ENCODE measurements around the gene ADAMTS1. TPM values are rescaled to one million over a fixed set of nuclear protein-coding genes. Genes with fewer than 3 reads are reported as not detected.

ADAMTS1 gene
- total RNA-seq, 1 experiment from 2014 or later: 220 TPM

DNA sequence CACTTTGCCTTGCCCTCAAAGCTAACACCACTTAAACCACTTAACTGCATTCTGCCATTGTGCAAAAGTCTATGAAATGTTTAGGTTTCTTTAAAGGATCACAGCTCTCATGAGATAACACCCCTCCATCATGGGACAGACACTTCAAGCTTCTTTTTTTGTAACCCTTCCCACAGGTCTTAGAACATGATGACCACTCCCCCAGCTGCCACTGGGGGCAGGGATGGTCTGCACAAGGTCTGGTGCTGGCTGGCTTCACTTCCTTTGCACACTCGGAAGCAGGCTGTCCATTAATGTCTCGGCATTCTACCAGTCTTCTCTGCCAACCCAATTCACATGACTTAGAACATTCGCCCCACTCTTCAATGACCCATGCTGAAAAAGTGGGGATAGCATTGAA is 7.7 kb downstream of the ADAMTS1 start:
- Histone ChIP-seq H3K27ac (no peak overlapping the region), H3K27me3 (no peaks in the 10 kb centered on the region; the same call in 1 of the 2 replicates), H3K9me3 (replicated peaks) (no peaks in the 10 kb centered on the region), H3K4me3 (0 out of 2 replicates have a peak overlapping the region, but pooled peaks have one; percentile 0), H3K4me1 (peaks cover 53% of the 10 kb centered on the region), H3K36me3 (peaks cover 89% of the 10 kb centered on the region)
- peak in 1 of 2 experiments; percentile 51 for DNase-seq

DNA sequence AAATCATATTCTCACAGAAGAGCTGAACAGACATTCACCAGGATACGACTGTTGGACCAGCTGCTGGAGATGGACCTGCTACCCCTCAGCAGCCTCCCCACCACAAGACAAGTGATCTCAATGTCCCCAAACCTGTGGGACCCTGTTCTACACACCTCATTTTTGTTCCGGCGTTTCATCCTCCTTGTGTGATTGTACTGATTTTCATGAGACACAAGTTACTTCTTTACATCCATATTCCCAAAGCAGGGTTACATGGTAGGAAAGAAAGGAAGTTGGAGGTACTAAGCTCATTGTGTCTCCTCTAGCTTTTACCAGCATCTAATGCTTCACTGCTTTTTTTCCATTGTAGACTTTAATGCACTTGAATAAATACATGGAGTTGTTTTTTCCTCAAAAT is 8.7 kb downstream of the ADAMTS1 start:
- H3K4me1 ChIP-seq: peaks cover 53% of the 10 kb centered on the region
- peaks cover 78% of the 10 kb centered on the region for H3K36me3 ChIP-seq
- no peak overlapping the region; the same call in 1 of the 2 replicates for H3K27ac ChIP-seq
- H3K4me3 ChIP-seq: peak overlapping the region; percentile 0; the same call in 1 of the 2 replicates
- H3K9me3 ChIP-seq (replicated peaks): no peaks in the 10 kb centered on the region
- H3K27me3 ChIP-seq: no peaks in the 10 kb centered on the region; the same call in 1 of the 2 replicates
- DNase-seq: peak in 1 of 2 experiments; percentile 47

DNA sequence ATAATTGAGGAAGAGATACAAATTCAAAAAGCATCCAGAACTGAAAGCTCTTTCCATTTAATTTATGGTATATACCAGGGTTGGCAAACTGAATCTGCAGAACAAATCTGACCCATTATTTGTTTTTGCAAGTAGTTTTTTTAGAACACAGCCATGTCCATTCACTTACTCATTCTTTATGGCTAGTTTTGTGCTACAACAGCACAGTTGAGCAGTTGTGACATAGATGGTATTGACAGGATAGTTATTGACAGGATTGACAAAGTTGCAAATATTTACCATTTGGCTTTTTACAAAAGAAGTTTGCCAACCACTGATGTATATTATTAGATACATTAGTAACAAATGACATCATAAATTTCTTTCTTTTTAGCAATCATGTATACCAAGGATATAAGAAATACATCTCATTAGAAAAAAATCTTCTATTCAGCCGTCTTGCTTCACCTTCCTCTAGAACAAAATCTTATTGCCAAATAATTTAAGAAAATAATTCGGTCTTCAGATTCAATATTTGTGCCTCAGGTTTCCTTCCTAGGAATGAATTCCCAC is 9.4 kb downstream of the ADAMTS1 start:
- no peak overlapping the region for H3K4me3 ChIP-seq
- H3K9me3 ChIP-seq (replicated peaks): no peaks in the 10 kb centered on the region
- DNase-seq: no peak
- H3K4me1 ChIP-seq: peaks cover 53% of the 10 kb centered on the region
- peaks cover 71% of the 10 kb centered on the region for H3K36me3 ChIP-seq
- H3K27me3 ChIP-seq: no peaks in the 10 kb centered on the region; the same call in 1 of the 2 replicates
- H3K27ac ChIP-seq: peak overlapping the region; percentile 16

DNA sequence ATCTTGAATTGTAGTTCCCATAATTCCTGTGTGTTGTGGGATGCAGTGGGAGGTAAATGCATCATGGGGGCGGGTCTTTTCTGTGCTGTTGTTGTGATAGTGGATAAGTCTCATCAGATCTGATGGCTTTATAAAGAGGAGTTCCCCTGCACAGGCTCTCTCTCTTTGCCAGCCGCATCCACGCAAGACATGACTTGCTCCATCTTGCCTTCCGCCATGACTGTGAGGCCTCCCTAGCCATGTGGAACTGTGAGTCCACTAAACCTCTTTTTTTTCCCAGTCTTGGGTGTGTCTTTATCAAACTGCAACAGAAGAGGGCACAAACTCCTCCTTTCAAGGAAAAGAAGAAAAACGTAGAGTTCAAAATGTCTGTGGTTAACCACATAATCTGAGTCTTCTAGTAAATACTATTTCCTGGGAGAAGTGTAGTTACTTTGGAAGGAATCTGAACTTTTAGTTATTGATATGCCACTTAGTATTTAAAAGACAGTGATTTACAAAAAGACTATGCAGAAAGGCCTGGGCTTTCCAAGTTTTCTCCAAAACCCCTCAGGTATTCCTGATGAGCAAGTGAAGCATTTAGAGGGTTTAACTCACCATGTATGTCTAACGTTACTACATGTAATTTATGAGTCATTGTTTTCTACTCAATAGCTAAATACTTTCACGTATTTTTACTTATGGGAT is 10.0 kb downstream of the ADAMTS1 start:
- DNase-seq: peak; percentile 51 to 72
- H3K27ac ChIP-seq: peak overlapping the region; percentile 16
- H3K4me3 ChIP-seq: no peak overlapping the region
- H3K9me3 ChIP-seq (replicated peaks): no peaks in the 10 kb centered on the region
- H3K4me1 ChIP-seq: peaks cover 48% of the 10 kb centered on the region
- H3K27me3 ChIP-seq: no peaks in the 10 kb centered on the region; the same call in 1 of the 2 replicates
- H3K36me3 ChIP-seq: peaks cover 65% of the 10 kb centered on the region

DNA sequence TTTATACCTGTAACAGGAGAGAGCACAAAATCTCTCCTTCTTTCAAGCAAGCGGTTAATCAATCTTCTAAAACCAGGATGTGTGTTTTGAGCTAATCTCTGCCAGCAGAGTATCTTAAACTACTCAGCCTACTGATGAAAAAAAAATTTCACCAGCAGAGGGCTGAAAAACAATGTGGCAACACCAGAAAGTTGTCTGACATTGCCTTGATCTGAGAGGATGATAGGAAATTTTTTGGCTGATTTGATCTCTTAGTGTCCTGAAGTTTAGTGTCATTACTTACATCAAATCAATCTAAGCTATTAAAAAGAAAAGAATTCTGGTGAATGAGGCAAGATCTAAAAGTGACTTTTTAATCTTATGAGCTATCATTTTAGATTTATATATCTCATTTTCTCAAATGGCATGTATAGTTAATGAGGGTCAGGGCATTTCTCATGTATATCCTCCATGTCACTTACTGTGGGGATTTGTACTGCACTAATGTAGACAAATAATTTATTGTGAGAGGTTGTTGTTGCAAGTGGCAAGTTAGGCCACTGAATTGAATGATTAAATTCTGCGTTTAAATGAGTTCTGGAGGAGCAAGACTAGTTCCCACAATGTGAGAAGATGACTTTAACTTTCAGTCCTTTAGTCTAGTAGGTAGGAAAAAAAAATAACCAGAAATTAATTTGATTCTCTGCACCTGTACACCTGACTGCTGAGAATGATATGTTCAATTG is 10.9 kb downstream of the ADAMTS1 start:
- Histone ChIP-seq H3K4me1 (peaks cover 44% of the 10 kb centered on the region), H3K27ac (no peak overlapping the region; the same call in 1 of the 2 replicates), H3K4me3 (no peak overlapping the region), H3K36me3 (peaks cover 57% of the 10 kb centered on the region), H3K9me3 (replicated peaks) (no peaks in the 10 kb centered on the region), H3K27me3 (no peaks in the 10 kb centered on the region; the same call in 1 of the 2 replicates)
- DNase-seq: peak in 1 of 2 experiments; percentile 71

DNA sequence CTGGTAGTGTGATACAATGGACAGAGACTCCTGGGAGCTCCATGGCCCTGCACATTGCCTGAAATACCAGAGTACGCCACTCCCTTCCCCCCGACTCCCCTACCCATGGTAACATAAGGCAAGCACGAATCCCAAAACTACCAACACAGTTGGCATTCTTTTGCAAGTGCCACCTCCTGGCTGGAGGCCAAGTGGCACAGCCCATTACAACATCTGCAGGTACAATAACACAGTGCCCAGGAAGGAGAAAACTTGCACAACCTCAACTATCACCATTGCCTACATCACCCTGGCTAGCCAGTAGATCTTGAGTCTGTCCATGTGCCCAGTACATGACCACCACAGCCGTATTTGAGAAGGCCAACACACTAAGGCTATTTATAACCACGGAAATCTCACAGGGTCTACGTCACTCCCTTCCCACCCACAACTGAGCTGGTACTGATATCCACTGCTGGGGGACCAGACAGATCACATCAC is 11.7 kb downstream of the ADAMTS1 start:
- DNase-seq: no peak

DNA sequence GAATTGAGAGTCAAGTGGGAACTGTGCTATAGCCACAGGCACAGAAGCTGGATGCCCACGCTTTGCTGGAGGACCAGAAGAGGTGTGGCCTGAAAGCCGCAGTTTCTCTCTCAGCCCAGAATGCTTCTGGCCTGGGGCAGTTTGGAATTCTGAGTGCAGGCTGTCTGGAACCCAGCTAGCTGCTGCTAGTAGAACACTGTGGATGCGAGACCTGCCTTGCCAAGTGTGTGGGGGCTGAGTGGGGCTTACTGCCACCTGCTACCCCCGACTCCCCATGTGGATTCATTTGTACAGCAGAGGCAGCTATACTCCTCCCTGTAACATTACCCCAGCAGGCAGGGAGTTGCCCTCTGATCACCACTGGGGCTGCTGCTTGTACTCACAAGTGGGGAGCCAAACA is 12.2 kb downstream of the ADAMTS1 start:
- peak in 1 of 2 experiments; percentile 46 for DNase-seq
- H3K27ac ChIP-seq: no peak overlapping the region
- H3K27me3 ChIP-seq: no peaks in the 10 kb centered on the region; the same call in 1 of the 2 replicates
- no peaks in the 10 kb centered on the region for H3K9me3 ChIP-seq (replicated peaks)
- H3K36me3 ChIP-seq: peaks cover 43% of the 10 kb centered on the region
- no peak overlapping the region for H3K4me3 ChIP-seq
- peaks cover 32% of the 10 kb centered on the region for H3K4me1 ChIP-seq

More for the DNA sequence above, 11.7 kb downstream of the ADAMTS1 start:
- H3K4me3 ChIP-seq: no peak overlapping the region
- peaks cover 37% of the 10 kb centered on the region for H3K4me1 ChIP-seq
- H3K9me3 ChIP-seq (replicated peaks): no peaks in the 10 kb centered on the region
- no peak overlapping the region; the same call in 1 of the 2 replicates for H3K27ac ChIP-seq
- no peaks in the 10 kb centered on the region; the same call in 1 of the 2 replicates for H3K27me3 ChIP-seq
- H3K36me3 ChIP-seq: peaks cover 48% of the 10 kb centered on the region

DNA sequence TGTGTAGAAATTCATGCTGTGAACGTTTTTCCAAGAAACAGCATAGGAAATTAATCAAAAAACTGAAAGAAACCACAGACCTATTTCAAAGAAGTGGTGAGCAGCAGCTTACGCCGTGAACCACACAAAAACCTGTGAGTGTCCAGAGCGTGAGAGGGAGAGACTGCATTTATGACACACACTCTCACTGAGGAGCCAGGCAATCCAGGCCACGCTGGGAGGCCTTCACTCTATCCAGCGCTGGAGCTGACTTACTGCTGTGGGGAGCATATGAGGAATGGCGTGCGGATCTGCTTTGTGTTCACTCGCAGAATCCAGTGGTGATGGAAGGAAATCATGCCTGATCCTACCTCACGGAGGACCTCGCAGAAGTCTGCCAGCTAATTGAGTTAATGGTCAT is 12.7 kb downstream of the ADAMTS1 start:
- H3K27me3 ChIP-seq: no peaks in the 10 kb centered on the region; the same call in 1 of the 2 replicates

DNA sequence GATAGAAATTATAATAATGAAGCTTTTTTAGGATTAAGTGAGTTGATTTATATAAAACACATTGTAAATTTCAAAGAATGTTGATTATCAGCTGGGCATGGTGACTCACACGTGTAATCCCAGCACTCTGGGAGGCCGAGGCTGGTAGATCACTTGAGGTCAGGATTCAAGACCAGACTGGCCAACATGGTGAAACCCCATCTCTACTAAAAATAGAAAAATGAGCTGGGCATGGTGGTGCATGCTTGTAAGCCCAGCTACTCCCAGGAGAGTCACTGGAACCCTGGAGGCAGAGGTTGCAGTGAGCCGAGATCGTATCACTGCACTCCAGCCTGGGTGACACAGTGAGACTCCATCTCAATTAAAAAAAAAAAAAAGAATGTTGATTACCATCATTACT is 18.4 kb downstream of the ADAMTS1 start:
- H3K4me1 ChIP-seq: peaks cover 21% of the 10 kb centered on the region
- H3K9me3 ChIP-seq (replicated peaks): 0 out of 2 replicates have a peak, but pooled peaks cover 4% of the 10 kb centered on the region
- no peak overlapping the region for H3K4me3 ChIP-seq
- H3K36me3 ChIP-seq: no peaks in the 10 kb centered on the region
- peak overlapping the region; percentile 66 for H3K27ac ChIP-seq
- no peaks in the 10 kb centered on the region for H3K27me3 ChIP-seq
- peak; percentile 68 to 70 for DNase-seq

More for the DNA sequence above, 12.7 kb downstream of the ADAMTS1 start:
- peak in 1 of 2 experiments; percentile 26 for DNase-seq
- Histone ChIP-seq H3K4me1 (peaks cover 28% of the 10 kb centered on the region), H3K9me3 (replicated peaks) (no peaks in the 10 kb centered on the region), H3K36me3 (peaks cover 39% of the 10 kb centered on the region), H3K27ac (no peak overlapping the region), H3K4me3 (no peak overlapping the region)

DNA sequence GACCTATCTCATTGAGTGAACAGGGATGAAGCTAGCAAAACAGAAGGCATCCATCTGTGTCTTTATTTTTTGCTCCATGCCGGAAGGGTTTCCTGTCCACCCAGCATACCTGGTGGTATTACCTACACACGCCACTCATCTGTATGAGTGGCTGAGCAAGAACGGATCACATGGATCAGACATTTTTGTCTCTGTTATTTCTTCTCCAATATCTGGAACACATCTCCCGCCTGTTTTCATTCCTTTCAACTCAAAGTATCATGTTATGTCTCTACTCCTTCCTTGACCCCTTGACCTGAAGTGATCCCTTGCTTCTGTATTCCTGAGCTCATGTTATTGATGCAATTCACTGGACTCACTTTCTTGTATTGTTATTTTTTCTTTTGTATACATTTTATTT is 24.7 kb downstream of the ADAMTS1 start:
- no peak overlapping the region for H3K27ac ChIP-seq
- no peaks in the 10 kb centered on the region for H3K27me3 ChIP-seq
- DNase-seq: no peak
- H3K9me3 ChIP-seq (replicated peaks): 0 out of 2 replicates have a peak, but pooled peaks cover 4% of the 10 kb centered on the region
- peaks cover 25% of the 10 kb centered on the region for H3K4me1 ChIP-seq
- H3K4me3 ChIP-seq: no peak overlapping the region
- H3K36me3 ChIP-seq: no peaks in the 10 kb centered on the region

DNA sequence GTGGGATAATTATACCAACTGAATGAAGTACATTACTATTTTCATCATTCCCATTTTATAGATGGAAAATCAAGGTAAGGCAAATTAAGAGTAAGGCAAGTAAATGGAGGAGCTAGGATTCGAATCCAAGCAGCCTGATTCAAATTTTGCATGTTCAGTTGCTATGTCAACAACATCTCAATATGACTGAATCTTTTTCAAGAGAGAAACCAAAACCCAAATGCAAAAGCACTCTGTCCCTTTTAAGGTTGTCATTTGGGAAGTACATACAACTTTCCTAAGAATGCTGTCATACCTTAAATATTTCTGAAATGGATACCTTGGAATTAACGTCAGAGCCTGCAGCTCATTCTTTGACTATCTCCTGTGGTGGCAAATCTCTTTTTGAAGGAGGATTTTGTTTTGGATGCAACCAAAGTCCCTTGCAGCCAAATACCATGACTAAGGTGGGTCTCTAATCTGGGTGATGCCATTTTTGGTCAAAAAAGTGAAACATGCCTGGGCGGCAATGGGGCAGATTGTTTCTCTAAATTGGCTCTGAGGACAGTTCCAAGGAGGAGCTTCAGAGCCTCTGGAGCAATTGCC is 25.4 kb downstream of the ADAMTS1 start:
- Histone ChIP-seq H3K27ac (no peak overlapping the region), H3K36me3 (no peaks in the 10 kb centered on the region), H3K4me1 (peaks cover 30% of the 10 kb centered on the region), H3K4me3 (no peak overlapping the region), H3K27me3 (no peaks in the 10 kb centered on the region), H3K9me3 (replicated peaks) (no peaks in the 10 kb centered on the region)
- DNase-seq: no peak

DNA sequence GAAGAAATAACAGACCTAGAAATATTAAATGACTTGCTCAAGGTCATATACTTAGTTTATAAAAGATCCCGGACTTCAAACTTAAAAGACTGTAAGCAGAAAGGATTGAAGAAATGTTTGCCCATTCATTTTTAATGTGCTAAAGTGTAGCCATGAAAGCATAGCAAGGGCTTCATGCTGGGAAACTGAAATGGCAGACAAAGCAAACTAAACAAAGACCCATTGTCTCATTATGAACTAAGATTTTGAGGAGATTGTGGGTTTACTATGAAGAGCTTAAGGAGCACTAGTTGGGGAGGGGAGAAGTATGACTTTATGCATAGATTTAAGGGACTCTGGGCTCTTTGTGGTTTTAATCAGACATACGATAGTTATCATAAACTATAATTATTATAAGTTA is 26.3 kb downstream of the ADAMTS1 start:
- peak in 1 of 2 experiments; percentile 69 for DNase-seq

DNA sequence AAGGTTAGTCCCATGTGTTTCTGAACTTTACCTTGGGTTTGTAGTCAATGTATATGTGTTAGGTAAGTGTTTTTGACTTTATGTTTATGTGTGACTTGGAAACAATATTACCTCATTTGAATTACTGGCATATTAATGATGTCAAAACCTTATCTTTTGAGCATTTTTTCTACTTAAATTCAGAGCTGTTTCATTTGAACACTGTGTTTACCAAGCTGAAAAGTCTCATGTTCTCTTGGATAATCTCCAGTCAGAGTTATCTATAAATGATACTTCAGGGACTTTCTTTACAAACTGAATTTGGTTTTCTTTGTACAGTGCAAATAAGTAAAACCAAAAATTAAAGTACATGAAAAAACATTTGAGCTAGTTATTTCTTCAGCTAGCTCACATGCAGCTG is 30.0 kb downstream of the ADAMTS1 start:
- no peak overlapping the region for H3K27ac ChIP-seq
- H3K36me3 ChIP-seq: no peaks in the 10 kb centered on the region
- H3K27me3 ChIP-seq: no peaks in the 10 kb centered on the region
- DNase-seq: no peak
- no peak overlapping the region for H3K4me3 ChIP-seq
- no peaks in the 10 kb centered on the region for H3K9me3 ChIP-seq (replicated peaks)
- H3K4me1 ChIP-seq: peaks cover 54% of the 10 kb centered on the region

More for the DNA sequence above, 26.3 kb downstream of the ADAMTS1 start:
- H3K9me3 ChIP-seq (replicated peaks): no peaks in the 10 kb centered on the region
- no peaks in the 10 kb centered on the region for H3K36me3 ChIP-seq
- no peaks in the 10 kb centered on the region for H3K27me3 ChIP-seq
- H3K4me1 ChIP-seq: peaks cover 32% of the 10 kb centered on the region
- H3K27ac ChIP-seq: peak overlapping the region; percentile 28; the same call in 1 of the 2 replicates
- no peak overlapping the region for H3K4me3 ChIP-seq

DNA sequence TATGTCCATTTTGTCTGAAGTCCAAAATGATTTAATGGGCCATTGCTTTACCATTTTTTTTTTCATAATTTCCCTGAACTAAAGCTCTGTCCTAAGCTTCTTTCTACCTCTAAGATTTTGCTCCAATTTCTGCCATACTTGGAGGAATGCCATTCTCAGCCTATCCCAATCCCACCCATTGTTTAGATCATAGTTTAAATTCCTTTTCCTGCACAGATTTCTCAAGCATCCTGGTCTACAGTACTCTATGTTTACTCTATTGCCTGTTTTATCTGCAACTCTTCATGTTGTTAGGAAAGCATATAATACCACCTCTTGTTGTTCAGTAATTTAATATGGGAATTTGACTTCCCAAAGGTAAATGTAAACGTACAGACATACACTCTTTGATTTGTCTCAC is 30.8 kb downstream of the ADAMTS1 start:
- Histone ChIP-seq H3K4me3 (no peak overlapping the region), H3K36me3 (no peaks in the 10 kb centered on the region), H3K27ac (no peak overlapping the region), H3K4me1 (peaks cover 58% of the 10 kb centered on the region), H3K27me3 (no peaks in the 10 kb centered on the region), H3K9me3 (replicated peaks) (no peaks in the 10 kb centered on the region)
- no peak for DNase-seq

Measured in SJCRH30 (cell line).